Measurements from ENCODE around the gene BRF1.

The BRF1 gene

DNA sequence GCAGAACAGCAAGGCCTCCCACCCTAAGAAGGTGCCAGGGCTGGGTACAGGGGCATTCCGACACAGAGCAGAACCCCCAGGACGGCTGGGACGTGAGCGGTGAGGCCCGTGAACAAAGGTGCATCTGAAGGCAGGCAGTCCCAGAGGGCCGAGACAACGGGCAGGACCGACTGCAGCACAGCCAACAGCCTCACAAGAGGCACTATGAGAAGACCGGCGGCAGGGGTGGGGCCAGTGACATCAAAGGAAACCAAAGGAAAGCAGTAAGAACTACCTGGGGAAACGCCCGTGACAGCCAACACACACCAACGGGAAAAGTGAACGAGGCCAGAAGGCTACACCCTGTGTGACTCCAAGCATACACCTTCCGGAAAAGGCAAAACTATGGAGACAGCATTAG, 43.3 kb downstream of the BRF1 start:
- DNase-seq = no peak

DNA sequence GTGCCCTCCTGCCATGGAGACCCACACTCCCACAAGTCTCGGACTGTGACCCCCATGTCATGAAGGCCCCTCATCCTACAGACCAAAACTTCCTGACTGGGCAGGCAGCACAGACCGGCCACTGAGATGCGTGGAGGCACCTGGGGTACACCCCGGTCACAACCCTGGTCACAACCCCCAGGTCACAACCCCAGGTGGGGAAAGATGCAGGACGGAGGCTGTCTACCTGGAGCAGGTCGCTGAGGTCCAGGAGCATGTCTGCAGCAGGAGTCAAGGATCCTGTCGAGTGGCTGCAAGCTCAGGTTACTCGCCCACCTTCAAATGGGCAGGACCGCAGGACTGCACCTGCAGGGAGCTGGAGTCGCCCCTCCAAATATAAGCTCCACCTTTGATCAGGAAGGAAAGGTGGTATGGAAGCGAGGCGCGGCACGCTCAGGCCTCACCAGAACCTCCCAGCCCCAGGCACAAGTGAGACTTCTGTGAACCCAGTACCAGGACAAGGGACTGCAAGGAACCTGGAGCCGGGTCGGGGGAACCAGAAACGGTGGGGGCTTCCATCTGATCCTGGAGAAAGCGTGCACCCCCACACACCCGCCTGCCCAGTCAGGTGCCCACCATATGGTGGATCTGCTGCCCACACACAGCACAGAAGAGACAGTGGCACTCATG, 44.4 kb downstream of the BRF1 start:
- no peak for DNase-seq

DNA sequence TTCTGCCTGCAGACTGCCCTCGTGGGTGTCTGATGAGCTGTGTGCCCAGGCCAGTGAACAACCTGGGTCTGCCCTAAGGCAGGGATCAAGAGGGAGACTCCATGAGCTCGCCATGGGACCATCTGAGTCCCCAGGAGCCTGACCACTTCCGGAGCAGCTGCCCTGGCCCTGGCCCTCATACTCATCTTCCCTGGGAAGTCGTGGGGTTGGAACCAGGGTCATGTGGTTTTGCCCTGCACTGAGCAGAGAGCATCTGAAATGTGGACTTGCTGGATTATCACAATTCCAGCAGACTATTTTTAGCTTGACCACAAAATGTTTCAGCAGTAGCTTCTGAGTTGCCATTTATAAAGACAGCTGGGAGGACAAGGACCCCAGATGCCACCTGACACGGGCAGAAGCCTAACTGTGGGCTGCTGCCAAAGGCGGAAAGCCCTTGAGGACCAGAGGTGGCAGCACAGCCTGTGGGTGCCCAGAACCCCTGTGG, 45.7 kb downstream of the BRF1 start:
- DNase-seq = no peak

DNA sequence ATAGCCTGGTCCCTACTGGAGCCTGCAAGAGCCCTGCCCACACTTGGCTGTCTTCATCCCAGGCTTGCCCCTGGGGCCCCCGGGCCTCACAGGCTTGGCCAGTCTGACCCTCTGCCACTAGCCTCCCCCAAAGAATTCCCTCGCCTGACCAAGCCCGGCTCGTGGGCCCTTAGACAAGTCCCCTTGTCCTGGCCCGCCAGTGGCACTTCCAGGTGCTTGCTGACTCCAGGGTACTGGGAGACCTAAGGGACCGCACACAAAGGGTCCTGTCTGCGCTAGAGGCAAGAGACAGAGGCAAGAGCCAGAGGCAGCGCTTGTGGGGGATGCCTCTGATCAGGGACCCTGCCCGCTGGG, 47.5 kb downstream of the BRF1 start:
- no peak for DNase-seq

DNA sequence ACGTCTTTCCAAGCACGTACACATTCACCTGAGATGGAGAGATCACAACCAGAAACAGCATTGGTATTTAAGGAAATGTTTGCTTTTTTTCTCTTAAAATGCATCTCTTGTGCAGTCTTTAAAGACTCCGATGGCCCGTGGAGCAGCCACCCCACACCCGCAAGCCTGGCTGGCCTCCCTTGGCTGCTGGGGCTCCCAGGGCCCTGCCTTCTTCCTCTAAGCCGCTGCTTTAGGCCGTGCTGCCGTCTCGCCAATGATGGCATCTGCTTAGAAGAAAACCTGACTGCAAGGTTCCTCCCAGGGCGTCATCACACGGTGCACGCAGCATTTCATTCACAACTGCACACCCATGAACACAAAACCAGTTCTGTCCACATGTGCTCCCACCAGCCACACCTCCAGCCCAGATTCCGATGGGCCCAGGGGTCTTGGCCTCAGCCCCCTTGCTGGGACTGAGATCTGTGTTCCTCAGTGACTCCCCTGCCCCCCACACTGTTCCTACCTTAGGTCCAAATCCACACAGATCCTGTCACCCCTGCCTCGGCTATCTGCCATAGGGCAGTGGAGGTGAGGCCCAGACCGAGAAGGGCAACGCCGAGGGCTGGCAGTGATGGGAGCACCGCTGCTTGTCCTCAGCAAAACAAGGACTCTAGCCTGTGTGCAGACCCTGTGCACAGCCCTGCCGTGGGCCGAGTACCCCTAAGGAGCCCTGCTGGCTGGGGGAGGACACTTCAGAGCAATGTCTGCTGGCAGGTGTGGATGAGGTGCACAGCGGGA, 48.1 kb downstream of the BRF1 start:
- DNase-seq = no peak

DNA sequence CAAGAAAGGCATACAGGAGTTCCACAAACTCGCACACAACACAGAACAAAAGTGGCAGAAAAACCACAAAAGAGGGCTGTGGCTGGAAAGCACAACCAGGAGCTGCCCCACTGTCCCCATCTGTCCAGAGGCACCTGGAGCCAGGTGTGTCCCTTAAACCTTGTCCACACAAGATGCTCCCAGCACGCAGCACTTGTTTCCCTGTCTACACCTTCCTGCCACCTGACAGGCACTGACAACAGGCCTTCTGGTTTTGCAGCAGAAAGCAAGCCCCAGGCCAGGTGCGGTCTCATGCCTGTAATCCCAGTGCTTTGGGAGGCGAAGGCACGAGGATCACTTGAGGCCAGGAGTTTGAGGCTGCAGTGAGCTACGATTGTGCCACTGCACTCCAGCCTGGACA, 48.9 kb downstream of the BRF1 start:
- no peak for DNase-seq

DNA sequence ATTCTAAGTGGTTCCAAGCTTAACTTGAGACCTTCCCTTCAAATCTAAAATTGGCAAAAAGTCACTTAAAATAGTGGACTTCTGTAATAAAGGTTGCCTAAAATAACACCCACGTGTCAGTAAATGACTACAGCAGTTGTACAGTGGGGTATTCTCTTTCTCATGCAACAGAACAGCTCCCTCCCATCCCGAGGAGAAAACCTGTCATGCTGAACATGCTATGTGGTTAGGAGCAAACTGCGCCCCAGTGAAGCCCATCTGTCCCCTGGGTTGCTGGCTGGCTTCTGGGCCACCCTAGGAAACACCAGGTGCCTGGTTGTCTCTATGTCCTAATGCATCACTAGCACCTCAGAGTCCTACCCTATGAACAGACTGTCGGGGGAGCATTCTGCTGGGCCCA, 49.8 kb downstream of the BRF1 start:
- no peak for DNase-seq

DNA sequence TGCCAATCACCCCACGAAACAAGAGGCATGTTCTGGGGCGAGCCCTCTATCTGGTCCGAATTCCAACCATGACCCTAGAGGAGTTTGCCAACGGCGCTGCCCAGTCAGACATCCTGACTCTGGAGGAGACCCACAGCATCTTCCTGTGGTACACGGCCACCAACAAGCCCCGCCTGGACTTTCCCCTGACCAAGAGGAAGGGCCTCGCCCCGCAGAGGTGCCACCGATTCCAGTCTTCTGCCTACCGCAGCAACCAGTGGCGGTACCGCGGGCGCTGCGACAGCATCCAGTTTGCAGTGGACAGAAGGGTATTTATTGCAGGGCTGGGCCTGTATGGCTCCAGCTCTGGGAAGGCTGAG, 50.8 kb downstream of the BRF1 start:
- DNase-seq = no peak

DNA sequence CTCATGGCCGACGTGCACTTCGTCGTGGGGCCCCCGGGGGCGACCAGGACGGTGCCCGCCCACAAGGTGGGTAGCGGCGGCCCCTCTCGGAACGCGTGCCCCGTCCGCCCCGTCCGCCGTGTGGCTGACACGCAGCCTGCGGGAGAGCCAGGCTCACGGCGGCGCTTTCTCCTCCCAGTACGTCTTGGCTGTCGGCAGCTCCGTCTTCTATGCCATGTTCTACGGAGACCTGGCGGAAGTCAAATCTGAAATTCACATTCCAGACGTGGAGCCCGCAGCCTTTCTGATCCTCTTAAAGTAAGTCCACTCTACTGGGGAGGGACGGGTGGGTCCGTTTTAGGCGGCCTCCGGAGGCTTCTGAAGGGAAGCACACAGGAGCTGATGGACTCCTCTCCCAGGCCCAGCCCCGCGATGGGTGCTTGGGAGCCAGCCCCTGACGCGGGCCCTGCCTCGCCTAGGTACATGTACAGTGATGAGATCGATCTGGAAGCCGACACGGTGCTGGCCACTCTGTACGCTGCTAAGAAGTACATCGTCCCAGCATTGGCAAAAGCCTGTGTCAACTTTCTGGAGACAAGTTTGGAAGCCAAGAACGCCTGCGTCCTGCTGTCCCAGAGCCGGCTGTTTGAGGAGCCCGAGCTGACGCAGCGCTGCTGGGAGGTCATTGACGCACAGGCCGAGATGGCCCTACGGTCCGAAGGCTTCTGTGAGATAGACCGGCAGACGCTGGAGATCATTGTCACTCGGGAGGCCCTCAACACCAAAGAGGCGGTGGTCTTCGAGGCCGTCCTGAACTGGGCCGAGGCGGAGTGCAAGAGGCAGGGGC, 51.4 kb downstream of the BRF1 start:
- DNase-seq = no peak

DNA sequence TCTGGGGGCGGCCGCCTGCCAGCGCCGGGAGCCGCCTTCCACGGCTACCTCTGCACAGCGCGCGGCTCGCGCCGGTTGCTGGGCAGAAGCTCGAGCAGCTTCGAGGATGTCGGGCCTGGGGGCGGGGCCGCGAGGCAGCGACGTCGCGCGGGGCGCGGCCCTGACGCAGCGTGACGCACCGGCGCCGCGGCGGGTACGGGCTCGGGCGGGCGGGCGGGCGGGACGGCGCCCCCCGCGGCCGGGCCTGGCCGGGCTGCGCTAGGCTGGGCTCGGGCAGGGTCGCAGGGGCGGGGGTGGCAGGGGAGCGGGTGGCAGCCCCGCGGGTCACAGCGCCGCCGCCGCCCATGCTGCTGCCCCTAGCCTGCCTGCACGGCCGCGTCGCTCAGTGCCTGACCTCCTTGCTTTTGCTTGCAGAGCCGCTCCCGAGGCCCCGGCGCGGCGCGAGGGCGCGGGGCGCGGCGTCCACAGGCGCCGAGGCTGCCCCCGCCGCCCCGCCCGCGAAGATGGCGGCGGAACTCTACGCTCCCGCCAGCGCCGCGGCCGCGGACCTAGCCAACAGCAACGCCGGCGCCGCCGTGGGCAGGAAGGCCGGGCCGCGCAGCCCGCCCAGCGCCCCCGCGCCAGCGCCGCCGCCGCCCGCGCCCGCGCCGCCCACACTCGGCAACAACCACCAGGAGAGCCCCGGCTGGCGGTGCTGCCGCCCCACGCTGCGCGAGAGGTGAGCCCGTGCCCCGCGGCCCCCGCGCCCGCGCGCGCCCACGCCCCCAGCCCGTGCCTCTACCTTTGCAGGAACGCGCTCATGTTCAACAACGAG, 52.2 kb downstream of the BRF1 start, which contains the start of gene BTBD6:
TSS of gene BTBD6 (plus strand) at position 166 of the 814 bp plus-strand sequence. CDS start at position 345, 179 bp downstream.
- peak; percentile 92 for DNase-seq

DNA sequence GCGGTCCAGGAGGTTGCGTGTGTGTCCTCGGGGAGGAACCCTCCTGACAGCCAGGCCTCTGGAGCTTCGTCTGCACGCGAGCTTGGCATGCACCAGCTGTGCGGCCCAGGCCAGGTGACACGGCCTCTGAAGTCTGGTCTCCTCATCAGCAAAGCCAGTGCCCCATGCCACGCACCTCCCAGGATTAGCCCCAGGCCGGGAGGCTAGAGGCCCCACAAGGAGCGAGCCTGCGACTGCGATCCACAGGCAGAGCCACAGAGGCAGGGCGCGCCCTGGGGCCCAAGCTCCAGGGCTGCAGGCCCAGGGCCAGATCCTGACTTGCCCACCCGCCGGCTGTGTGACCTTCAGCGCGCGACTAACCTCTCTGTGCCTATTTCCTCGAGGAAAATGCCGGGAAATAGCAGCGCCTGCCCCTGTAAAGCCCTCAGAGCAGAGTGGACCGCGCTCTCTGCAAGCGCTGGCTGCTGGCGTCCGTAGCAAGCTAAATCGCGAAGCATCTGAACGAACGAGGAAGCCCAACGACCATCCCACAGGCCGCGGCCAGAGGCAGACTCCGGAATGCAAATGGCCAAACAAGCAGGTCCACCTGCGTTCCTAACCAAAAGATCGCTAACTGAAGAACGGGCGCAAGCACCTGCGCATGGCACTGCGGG, 53.0 kb downstream of the BRF1 start:
- DNase-seq = no peak

DNA sequence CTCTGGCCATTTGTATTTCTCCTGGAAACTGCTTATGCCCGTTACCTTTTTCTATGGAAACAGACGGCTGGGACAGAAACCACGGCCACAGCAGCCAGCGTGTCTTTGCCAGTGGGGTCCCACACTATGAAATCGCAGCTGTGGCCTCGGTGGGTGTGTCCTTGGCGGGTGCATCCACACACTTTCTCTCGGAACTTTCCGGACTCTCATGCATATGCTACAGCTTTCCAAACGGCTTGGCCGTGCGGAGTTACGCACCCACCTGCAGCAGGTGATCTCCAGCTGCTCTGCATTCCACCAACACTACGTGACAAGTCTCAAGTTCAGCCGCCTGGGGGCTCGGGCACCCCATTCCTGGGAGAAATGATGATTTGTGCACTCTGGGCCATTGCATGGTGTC, 53.8 kb downstream of the BRF1 start:
- DNase-seq = no peak

DNA sequence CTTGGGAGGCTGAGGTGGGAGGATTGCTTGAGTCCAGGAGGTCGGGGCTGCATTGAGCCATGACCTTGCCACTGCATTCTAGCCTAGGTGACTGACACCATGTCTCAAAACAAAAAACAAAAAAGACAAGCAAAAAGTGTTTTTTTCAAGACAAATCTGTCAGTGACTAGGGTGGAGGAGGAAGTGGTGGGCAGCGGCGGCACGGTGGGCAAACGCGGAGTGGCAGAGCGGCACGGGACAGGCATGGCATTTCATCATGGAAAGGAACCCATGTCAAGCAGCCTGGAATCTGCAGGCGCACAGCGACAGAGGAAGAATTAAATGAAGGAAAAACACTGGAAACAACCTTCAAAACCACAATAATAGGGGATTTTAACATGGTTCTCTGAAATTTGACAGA, 56.5 kb downstream of the BRF1 start:
- no peak for DNase-seq

DNA sequence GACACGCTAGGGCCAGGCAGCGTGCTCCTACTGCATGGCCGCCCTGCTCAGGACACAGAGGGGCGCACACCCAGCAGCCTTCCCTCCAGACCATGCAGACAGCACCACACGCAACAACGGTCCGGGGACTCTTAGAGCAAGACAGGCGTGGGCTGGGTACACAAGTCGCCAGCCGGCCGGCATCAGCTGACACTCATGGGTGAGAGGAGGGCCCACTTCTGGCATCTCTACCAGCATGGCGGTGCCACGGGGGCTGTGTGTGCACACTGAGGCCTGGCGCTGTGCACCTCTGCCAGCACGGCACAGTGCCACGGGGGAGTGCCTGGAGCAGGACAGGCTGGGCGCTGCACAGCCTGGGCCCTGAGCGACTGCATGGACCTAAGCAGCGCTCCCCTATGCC, 59.2 kb downstream of the BRF1 start:
- DNase-seq = no peak

DNA sequence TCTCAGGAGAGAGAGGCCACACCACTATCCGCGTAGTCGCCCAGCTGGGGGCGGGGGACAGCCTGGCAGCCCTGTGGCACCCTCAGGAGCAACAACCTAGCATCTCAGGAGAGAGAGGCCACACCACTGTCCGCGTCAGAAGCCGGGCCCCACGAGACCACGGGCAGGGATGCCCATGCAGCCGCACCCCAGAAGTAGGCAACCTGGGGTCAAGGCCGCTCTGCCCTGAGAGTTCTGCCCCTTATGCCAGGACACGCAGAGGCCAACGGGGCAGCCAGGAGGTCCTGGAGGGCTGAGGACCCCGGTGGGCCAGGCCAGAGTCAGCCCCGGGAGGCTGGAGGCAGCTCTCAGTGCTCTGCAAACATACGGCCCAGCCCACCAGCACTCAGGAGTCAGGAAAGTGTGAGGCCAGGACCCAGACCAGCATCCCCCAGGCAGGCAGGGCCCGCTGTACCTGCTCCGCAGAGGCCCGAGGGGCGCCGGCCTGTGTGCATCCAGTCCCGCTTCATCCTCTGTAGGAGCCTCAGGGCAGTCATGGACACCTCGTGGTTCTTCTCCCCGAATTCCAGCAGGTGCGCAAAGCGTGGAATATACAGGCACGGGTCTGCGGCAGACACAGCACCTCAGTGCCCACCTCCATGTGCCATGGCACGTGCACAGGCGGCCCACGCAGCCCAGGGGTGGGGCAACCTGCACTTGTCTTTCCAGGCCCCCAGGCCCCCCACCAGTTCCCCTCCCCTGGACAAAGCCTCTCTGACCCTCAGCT, 59.8 kb downstream of the BRF1 start:
- no peak for DNase-seq

DNA sequence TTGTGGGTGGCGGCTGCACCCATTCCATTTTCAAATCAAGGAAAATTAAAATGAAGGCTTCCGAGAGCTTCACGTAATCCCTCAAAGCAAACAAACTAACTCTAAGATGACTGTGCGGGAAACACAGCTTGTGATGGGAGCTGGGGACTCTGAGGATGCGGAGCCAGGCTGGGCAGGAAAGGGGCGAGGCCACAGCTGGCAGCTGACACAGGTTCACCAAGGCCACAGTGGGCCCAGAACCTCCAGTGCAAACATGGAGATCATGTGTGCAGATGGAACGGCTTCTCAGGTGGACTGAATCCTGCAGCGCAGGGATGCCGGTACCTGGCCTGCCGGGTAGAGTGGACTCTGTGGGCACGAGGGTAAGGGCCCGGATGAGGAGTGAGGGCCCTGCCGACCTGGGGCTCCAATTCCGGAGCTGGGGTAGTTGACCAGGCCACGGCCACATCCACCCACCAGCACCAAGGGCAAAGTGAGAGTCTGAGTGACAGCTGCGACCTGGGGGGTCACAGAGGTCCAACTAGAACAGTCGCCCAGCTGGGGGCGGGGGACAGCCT, 71.6 kb downstream of the BRF1 start:
- no peak for DNase-seq

DNA sequence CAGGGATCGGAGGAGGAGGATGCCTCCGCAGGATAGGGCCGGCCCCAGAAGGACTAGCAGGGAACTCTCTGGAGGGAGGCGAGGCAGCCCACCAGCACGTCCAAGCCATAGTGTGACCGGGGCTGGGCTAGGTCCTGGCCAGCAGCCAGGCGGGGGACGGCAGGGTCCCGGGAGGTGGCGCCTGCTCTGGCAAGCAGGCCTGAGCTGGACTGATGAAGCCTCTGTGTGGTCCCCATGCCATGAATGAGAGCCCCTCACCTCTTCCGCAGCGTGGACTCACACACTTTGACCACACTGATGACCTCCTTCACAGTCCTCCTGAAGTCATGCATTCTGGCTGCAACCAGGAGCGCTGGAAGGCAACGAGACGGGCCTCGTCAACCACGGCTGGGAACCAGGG, 72.2 kb downstream of the BRF1 start:
- no peak for DNase-seq

DNA sequence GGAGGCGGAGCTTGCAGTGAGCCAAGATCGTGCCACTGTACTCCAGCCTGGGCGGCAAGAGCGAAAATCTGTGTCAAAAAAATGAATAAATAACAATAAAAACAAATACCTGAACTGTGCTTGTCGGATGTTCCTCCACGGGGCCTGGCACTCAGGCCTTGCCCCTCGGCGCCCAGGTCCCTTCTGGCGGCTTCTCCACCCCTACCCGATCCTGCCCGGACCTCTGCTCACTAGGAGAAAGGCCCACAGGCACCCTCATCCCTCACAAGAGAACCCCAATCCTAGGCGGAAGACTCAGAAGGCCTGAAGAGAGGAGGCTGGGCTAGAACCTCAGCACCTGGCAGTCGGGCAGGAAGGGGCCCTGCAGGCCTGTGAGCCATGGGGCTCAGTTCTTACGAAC, 73.5 kb downstream of the BRF1 start:
- no peak for DNase-seq

DNA sequence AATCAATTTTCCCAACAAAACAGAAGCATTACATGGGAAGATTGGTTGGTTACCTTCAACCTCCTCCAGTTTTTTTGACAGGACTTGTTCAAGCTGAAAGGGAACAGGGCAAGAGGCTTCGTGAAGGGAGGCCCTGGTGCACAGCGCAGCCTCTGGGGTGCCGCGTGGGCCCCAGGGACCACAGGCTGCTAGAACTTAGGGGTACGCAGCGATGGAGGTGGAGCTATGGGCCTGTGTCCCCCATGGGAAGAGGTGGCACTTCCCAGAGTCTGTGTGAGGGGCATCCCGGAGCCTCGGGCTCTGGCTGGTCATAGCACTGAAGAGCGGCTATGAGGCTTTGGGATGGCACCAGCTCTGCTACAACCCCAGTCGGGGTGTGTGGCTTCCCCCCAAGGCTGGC, 74.6 kb downstream of the BRF1 start:
- DNase-seq = no peak

DNA sequence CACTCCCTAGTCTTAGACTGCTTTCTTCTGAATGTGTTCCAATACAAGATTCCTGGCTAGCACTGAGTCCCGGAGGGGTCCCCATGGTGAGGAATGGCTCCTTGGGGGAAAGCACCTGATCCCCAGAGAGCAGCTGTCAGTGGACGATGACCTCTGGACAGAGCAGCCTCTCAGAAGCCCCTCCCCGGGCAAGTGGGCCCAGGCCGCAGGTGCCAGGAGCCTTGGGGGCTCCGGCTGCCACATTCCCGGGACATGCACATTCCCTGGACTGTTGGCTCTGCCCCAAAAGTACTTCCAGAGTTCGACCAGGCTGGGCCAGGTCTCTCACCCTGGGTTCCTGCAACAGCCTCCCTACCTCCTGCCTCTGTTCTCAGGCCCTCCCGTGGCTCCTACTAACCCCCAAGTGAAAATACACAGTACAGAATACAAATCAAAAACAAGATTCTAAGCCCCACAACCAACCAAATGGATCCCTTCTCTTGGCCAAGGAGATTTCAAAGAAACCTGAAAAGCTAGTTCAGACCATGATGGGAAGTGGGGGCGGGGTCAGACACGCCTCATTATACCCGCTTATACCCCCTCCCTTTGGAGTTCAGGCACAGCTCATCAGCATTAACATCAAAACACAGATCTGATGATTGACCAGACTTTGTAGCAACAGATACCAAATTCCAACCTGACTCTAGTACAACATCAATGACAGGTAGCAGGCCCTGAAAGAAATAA, 75.8 kb downstream of the BRF1 start:
- no peak for DNase-seq
